Skeletal muscle satellite cell (primary cell): Measurements from ENCODE around the gene TRABD2B.

Source experiments
- H3K27me3 ChIP-seq: 2 replicates; pipeline ENCODE4 v1.7.0; 2013; ENCODE audit warnings: low read length; ENCODE audit not compliant: control insufficient read depth, insufficient read depth
- H3K36me3 ChIP-seq: 2 replicates; pipeline ENCODE4 v1.7.0; 2013; ENCODE audit warnings: mild to moderate bottlenecking, control low read depth, low read length; ENCODE audit not compliant: insufficient read depth
- H3K4me1 ChIP-seq: 2 replicates; pipeline ENCODE4 v1.7.0; 2013; ENCODE audit warnings: low read length; ENCODE audit not compliant: control insufficient read depth, insufficient read depth
- H3K4me2 ChIP-seq: 2 replicates; pipeline ENCODE4 v1.7.0; 2013; ENCODE audit warnings: mild to moderate bottlenecking, low read length
- H3K4me3 ChIP-seq: 2 replicates; pipeline ENCODE4 v1.7.0; 2013; ENCODE audit warnings: low read length
- H3K9ac ChIP-seq: 2 replicates; pipeline ENCODE4 v1.7.0; 2013; ENCODE audit warnings: mild to moderate bottlenecking, low read depth, low read length, moderate library complexity
- H3K9me3 ChIP-seq: replicated peaks from 2 replicates; pipeline ENCODE4 v1.7.0; 2013; ENCODE audit warnings: mild to moderate bottlenecking, control low read depth, low read length

Gene TRABD2B

GRCh38 chr1:47999097-47999496 lies 1.9 kb upstream of the TRABD2B start:
- Histone ChIP-seq H3K4me1 (no peaks in the 10 kb centered on the region), H3K4me3 (no peak overlapping the region), H3K9ac (no peak overlapping the region), H3K36me3 (no peaks in the 10 kb centered on the region), H3K27me3 (peaks cover 43% of the 10 kb centered on the region), H3K4me2 (no peak overlapping the region), H3K9me3 (no peaks in the 10 kb centered on the region)

DNA sequence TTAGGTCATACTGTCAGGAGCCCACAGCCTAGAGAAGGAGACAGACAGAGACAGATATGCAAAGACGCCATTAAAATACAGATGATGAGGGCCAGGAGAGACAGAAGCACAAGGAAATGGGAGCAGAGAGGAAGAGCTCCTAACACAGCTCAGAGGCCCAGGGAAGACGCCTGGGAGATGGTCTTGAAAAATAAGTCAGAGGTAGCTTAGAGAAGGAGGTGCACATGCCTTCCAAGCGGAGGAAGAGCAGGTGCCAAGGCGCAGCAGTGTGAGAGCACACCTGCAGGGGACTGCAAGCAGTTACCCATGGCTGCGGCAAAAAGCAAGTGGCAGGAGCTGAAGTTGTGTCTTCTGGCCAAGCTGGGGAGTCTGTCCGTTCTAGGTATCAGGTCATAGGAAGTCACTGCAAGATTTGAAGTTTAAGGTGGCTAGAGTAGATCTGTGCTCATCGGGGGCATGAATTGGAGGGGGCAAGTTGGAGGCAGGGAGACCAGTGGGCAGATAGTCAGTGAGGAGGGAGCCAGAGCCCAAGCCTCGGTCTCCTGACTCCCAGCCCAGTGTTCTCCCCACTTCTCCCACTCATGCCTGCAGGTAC lies 1.3 kb upstream of the TRABD2B start:
- Histone ChIP-seq H3K36me3 (no peaks in the 10 kb centered on the region), H3K27me3 (peaks cover 49% of the 10 kb centered on the region), H3K4me3 (no peak overlapping the region), H3K4me2 (no peak overlapping the region), H3K9ac (no peak overlapping the region), H3K9me3 (no peaks in the 10 kb centered on the region), H3K4me1 (no peaks in the 10 kb centered on the region)

- Histone ChIP-seq H3K4me1 (no peaks in the 10 kb centered on the region), H3K27me3 (peaks cover 59% of the 10 kb centered on the region), H3K36me3 (no peaks in the 10 kb centered on the region), H3K4me3 (peak overlapping the region; percentile 34), H3K9ac (no peak overlapping the region), H3K4me2 (peak overlapping the region; percentile 77), H3K9me3 (no peaks in the 10 kb centered on the region)
These were observed 569 bp downstream of the TRABD2B start for GRCh38 chr1:47996406-47997226.

DNA sequence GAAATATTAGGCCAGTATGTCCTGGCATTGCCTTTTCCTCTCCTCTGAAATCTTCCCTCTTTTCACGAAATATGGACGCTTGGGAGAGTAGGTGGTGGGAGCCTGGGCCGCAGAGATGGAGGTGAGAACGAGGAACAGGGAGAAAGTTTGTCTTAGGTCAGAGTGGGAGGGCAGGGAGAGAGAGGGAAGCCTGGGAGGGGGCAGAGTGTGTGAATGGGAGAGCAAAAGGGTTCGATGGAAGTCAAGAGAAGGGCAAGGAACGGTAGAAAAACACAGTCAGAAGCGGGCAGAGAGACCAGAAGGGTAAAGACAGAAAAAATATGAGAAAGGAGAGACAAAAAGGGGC lies 1.2 kb downstream of the TRABD2B start:
- Histone ChIP-seq H3K9ac (no peak overlapping the region), H3K4me2 (peak overlapping the region; percentile 77), H3K27me3 (peaks cover 59% of the 10 kb centered on the region), H3K9me3 (no peaks in the 10 kb centered on the region), H3K4me1 (no peaks in the 10 kb centered on the region), H3K36me3 (no peaks in the 10 kb centered on the region), H3K4me3 (no peak overlapping the region)

- Histone ChIP-seq H3K9me3 (no peaks in the 10 kb centered on the region), H3K4me3 (no peak overlapping the region), H3K9ac (no peak overlapping the region), H3K27me3 (peaks cover 59% of the 10 kb centered on the region), H3K36me3 (no peaks in the 10 kb centered on the region), H3K4me1 (no peaks in the 10 kb centered on the region), H3K4me2 (no peak overlapping the region)
These were observed 1.7 kb downstream of the TRABD2B start for GRCh38 chr1:47995306-47996050.

DNA sequence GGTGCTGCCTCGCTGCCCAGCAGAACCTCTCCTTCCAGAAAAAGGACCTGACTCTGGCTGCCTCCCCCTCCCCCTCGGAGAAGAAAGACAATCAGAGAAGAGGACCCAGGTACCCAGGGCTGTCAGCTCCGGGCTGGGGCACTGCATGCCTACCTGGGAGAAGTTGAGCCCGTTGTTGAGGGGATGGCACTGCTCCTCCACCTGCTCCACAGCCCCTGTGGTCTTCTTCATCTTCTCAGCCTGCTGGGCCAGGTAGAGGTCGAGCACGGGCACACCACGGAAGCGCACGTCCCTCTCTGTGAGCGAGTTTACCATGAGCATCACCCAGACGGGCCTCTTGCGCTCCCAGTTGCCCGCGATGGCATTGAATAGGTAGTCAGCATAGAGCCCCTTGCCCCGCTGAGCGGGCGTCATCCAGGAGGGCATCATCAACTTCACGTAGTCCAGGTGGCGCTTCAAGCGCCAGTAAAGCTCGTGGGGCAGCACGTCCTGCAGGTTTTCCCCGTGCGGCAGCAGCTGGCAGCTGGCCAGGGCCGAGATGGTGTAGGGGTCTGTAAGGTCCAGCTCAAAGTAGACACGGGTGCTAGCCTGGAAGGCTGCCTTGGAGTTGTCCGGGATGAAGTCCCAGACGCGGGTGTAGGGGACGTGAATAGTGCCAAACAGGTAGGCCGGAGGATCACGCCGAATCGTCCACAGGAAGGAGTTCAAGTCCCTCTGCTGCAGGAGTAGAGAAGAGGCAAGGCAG lies 3.1 kb downstream of the TRABD2B start:
- Histone ChIP-seq H3K4me3 (no peak overlapping the region), H3K4me1 (no peaks in the 10 kb centered on the region), H3K9ac (no peak overlapping the region), H3K36me3 (no peaks in the 10 kb centered on the region), H3K4me2 (no peak overlapping the region), H3K27me3 (peaks cover 58% of the 10 kb centered on the region), H3K9me3 (no peaks in the 10 kb centered on the region)

DNA sequence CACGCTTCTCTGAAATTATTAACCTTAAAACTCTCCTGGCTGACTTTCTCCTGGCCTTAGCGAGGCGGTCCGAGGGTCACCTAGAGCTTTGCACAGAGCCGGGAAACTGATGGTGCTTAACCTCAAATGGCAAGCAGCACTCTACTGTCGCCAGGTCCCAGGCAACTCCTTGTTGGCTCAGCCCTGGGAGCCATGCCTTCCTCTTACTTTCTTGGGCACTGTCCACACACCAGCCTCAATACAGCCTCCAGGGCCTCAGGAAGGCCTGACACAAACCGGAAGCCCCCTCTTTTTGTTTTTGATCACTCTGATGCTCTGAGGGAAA lies 3.8 kb downstream of the TRABD2B start:
- H3K36me3 ChIP-seq, result no peaks in the 10 kb centered on the region
- no peak overlapping the region for H3K9ac ChIP-seq
- no peak overlapping the region for H3K4me3 ChIP-seq
- no peaks in the 10 kb centered on the region for H3K9me3 ChIP-seq
- H3K4me2 ChIP-seq, result no peak overlapping the region
- H3K4me1 ChIP-seq, result no peaks in the 10 kb centered on the region
- H3K27me3 ChIP-seq, result peaks cover 53% of the 10 kb centered on the region

- Histone ChIP-seq H3K36me3 (no peaks in the 10 kb centered on the region), H3K9me3 (no peaks in the 10 kb centered on the region), H3K4me2 (no peak overlapping the region), H3K9ac (no peak overlapping the region), H3K27me3 (peaks cover 53% of the 10 kb centered on the region), H3K4me1 (no peaks in the 10 kb centered on the region), H3K4me3 (no peak overlapping the region)
These were observed 4.3 kb downstream of the TRABD2B start for GRCh38 chr1:47992720-47993415.

- Histone ChIP-seq H3K9me3 (no peaks in the 10 kb centered on the region), H3K4me1 (no peaks in the 10 kb centered on the region), H3K9ac (no peak overlapping the region), H3K4me3 (no peak overlapping the region), H3K4me2 (no peak overlapping the region), H3K27me3 (peaks cover 56% of the 10 kb centered on the region), H3K36me3 (no peaks in the 10 kb centered on the region)
These were observed 5.5 kb downstream of the TRABD2B start for GRCh38 chr1:47991673-47992072.

DNA sequence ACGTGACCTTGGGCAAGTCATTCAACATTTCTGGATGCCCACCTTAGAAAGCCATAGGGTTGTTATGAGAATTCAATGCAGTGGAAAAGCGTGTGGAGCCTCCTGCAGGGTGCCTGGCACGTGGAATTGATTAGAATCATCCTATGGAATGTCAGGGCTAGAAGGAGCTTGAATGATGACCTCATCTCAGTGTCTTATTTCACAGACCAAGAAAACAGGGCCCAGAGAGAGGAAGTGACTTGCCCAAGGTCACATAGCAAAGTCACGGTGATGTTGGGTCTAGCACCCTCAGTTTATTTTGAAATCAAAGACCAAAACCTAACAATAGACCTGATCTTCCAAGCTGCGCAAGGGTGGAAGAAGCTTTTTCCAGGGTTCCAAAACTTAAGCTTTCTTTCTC lies 6.0 kb downstream of the TRABD2B start:
- H3K9me3 ChIP-seq, result no peaks in the 10 kb centered on the region
- H3K27me3 ChIP-seq, result peaks cover 55% of the 10 kb centered on the region
- no peak overlapping the region for H3K4me3 ChIP-seq
- H3K36me3 ChIP-seq, result no peaks in the 10 kb centered on the region
- H3K4me2 ChIP-seq, result no peak overlapping the region
- no peak overlapping the region for H3K9ac ChIP-seq
- no peaks in the 10 kb centered on the region for H3K4me1 ChIP-seq

DNA sequence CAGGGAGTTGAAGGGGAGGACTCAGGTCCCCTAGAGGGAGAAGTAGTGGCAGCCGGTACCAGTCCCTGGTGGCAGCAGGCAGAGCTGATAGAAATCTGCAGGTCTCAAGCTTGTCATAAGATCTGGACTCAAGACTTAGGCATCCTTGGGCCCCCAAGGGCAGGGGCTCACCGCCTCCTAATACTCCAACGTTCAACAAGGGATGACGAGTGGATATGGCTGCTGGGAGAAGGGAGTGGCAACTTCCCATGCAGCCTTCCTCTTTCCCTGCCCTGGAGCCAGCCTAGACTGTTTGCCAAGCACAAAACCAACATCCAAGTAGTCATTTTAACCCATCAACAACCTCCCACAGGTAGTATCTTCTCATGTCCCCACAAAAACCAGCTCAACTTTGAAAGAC lies 6.9 kb downstream of the TRABD2B start:
- Histone ChIP-seq H3K4me3 (no peak overlapping the region), H3K4me2 (no peak overlapping the region), H3K9ac (no peak overlapping the region), H3K9me3 (no peaks in the 10 kb centered on the region), H3K4me1 (no peaks in the 10 kb centered on the region), H3K27me3 (peaks cover 46% of the 10 kb centered on the region), H3K36me3 (no peaks in the 10 kb centered on the region)
